H9 (cell line): ENCODE data around the gene ARFGAP2. TPM values are rescaled to one million over a fixed set of nuclear protein-coding genes. Genes with fewer than 3 reads are reported as not detected.

Experiments used
- DNase-seq: peaks from one replicate; pipeline ENCODE4 v3.0.0-alpha.2; 2017
- H2AFZ ChIP-seq: one replicate; pipeline ENCODE4 v1.6.1; 2013; ENCODE audit warnings: mild to moderate bottlenecking, low read length, control low read depth, moderate library complexity
- H2AK5ac ChIP-seq: 2 replicates; pipeline ENCODE4 v1.6.1; 2013; ENCODE audit warnings: low read length, control low read depth, mixed read lengths; ENCODE audit not compliant: insufficient read length
- H2BK120ac ChIP-seq: one replicate; pipeline ENCODE4 v1.6.1; 2013; ENCODE audit warnings: low read depth, mild to moderate bottlenecking, low read length, control low read depth, inconsistent platforms; ENCODE audit not compliant: poor library complexity, severe bottlenecking
- H2BK12ac ChIP-seq: 2 replicates; pipeline ENCODE4 v1.6.1; 2013; ENCODE audit warnings: low read length, control low read depth, mixed read lengths, low read depth; ENCODE audit not compliant: insufficient read length
- H2BK15ac ChIP-seq: 2 replicates; pipeline ENCODE4 v1.6.1; 2013; ENCODE audit warnings: low read depth, low read length, control low read depth
- H2BK20ac ChIP-seq: one replicate; pipeline ENCODE4 v1.6.1; 2013; ENCODE audit warnings: low read depth, mild to moderate bottlenecking, low read length, control low read depth, inconsistent platforms; ENCODE audit not compliant: poor library complexity, severe bottlenecking
- H2BK5ac ChIP-seq: 2 replicates; pipeline ENCODE4 v1.6.1; 2013; ENCODE audit warnings: low read length, control low read depth, mixed read lengths; ENCODE audit not compliant: insufficient read length
- H3K14ac ChIP-seq: 2 replicates; pipeline ENCODE4 v1.6.1; 2013; ENCODE audit warnings: low read length, control low read depth; ENCODE audit not compliant: insufficient read depth
- H3K18ac ChIP-seq: 2 replicates; pipeline ENCODE4 v1.6.1; 2013; ENCODE audit warnings: low read depth, mild to moderate bottlenecking, mixed read lengths, low read length, control low read depth; ENCODE audit not compliant: insufficient read length
- H3K23ac ChIP-seq: 2 replicates; pipeline ENCODE4 v1.6.1; 2013; ENCODE audit warnings: low read length, control low read depth, mixed read lengths, low read depth; ENCODE audit not compliant: insufficient read length
- H3K23me2 ChIP-seq: 2 replicates; pipeline ENCODE4 v1.6.1; 2013; ENCODE audit warnings: low read depth, mild to moderate bottlenecking, mixed read lengths, low read length, control low read depth; ENCODE audit not compliant: insufficient read length, poor library complexity, severe bottlenecking
- H3K27ac ChIP-seq: 2 replicates; pipeline ENCODE4 v1.5.1; 2013; ENCODE audit warnings: low read length, control low read depth, mixed read lengths, low read depth; ENCODE audit not compliant: insufficient read length
- H3K27me3 ChIP-seq: 2 replicates; pipeline ENCODE4 v1.6.1; 2013; ENCODE audit warnings: low read length, control low read depth, inconsistent platforms; ENCODE audit not compliant: insufficient read depth
- H3K4ac ChIP-seq: 2 replicates; pipeline ENCODE4 v1.6.1; 2013; ENCODE audit warnings: low read depth, mild to moderate bottlenecking, control low read depth, inconsistent platforms, low read length, moderate library complexity
- H3K4me1 ChIP-seq: 2 replicates; pipeline ENCODE4 v1.6.1; 2013; ENCODE audit warnings: low read length, control low read depth, inconsistent platforms; ENCODE audit not compliant: insufficient read depth
- H3K4me2 ChIP-seq: 2 replicates; pipeline ENCODE4 v1.6.1; 2013; ENCODE audit warnings: low read length, control low read depth, mixed read lengths; ENCODE audit not compliant: insufficient read length, insufficient read depth
- H3K56ac ChIP-seq: 2 replicates; pipeline ENCODE4 v1.6.1; 2013; ENCODE audit warnings: low read depth, mild to moderate bottlenecking, mixed read lengths, low read length, control low read depth; ENCODE audit not compliant: insufficient read length
- H3K79me1 ChIP-seq: 2 replicates; pipeline ENCODE4 v1.6.1; 2013; ENCODE audit warnings: low read depth, mild to moderate bottlenecking, moderate library complexity, low read length, control low read depth, inconsistent platforms; ENCODE audit not compliant: insufficient read depth, poor library complexity, severe bottlenecking
- H3K79me2 ChIP-seq: 2 replicates; pipeline ENCODE4 v1.6.1; 2013; ENCODE audit warnings: low read length, control low read depth, inconsistent platforms; ENCODE audit not compliant: insufficient read depth
- H3K9ac ChIP-seq: 2 replicates; pipeline ENCODE4 v1.6.1; 2013; ENCODE audit warnings: low read length, control low read depth, mixed read lengths; ENCODE audit not compliant: insufficient read length; ENCODE audit errors: extremely low read depth
- H3K9me3 ChIP-seq: one replicate; pipeline ENCODE4 v1.6.1; 2013; ENCODE audit warnings: low read depth, low read length, inconsistent platforms; ENCODE audit not compliant: control insufficient read depth
- H3T11ph ChIP-seq: one replicate; pipeline ENCODE4 v1.6.1; 2013; ENCODE audit warnings: mild to moderate bottlenecking, low read length, control low read depth, inconsistent platforms
- H4K20me1 ChIP-seq: one replicate; pipeline ENCODE4 v1.6.1; 2013; ENCODE audit not compliant: control insufficient read depth, insufficient read length, insufficient read depth
- H4K5ac ChIP-seq: 2 replicates; pipeline ENCODE4 v1.6.1; 2013; ENCODE audit warnings: low read depth, mild to moderate bottlenecking, mixed read lengths, low read length, control low read depth; ENCODE audit not compliant: insufficient read length
- H4K8ac ChIP-seq: replicated peaks from 2 replicates; pipeline ENCODE4 v1.6.1; 2013; ENCODE audit warnings: low read length, control low read depth, mixed read lengths, low read depth; ENCODE audit not compliant: insufficient read length
- H4K91ac ChIP-seq: 2 replicates; pipeline ENCODE4 v1.6.1; 2013; ENCODE audit warnings: low read depth, mild to moderate bottlenecking, moderate library complexity, mixed read lengths, low read length, control low read depth; ENCODE audit not compliant: insufficient read length
- H3K27ac Mint-ChIP-seq, 3 experiments: 2 replicates in 2 of 3; 3 replicates in 1 of 3; pipeline ENCODE4 v1.8.0; 2020 to 2021; ENCODE audit warnings: mixed read lengths in 3 of 3, mild to moderate bottlenecking in 1 of 3, moderate library complexity in 1 of 3
- H3K27me3 Mint-ChIP-seq: 2 replicates; pipeline ENCODE4 v1.8.0; 2021; ENCODE audit warnings: low read depth, mild to moderate bottlenecking, moderate library complexity, mixed read lengths
- H3K36me3 Mint-ChIP-seq, 3 experiments: 2 replicates in 2 of 3; 3 replicates in 1 of 3; pipeline ENCODE4 v1.8.0; 2020 to 2021; ENCODE audit warnings: low read depth in 3 of 3, mixed read lengths in 3 of 3; ENCODE audit not compliant: insufficient read depth in 1 of 3
- H3K4me1 Mint-ChIP-seq, 2 experiments: 2 replicates each; pipeline ENCODE4 v1.8.0; 2020; ENCODE audit warnings: mixed read lengths in 2 of 2
- H3K4me3 Mint-ChIP-seq, 2 experiments: 2 replicates in 1 of 2; 3 replicates in 1 of 2; pipeline ENCODE4 v1.8.0; 2020 to 2021; ENCODE audit warnings: mild to moderate bottlenecking in 2 of 2, mixed read lengths in 2 of 2, moderate library complexity in 1 of 2
- H3K9me3 Mint-ChIP-seq, 2 experiments: 2 replicates in 1 of 2; 3 replicates in 1 of 2; pipeline ENCODE4 v1.8.0; 2020; ENCODE audit warnings: mild to moderate bottlenecking in 2 of 2, mixed read lengths in 2 of 2, moderate library complexity in 1 of 2
- WGBS: extraction: QIAGEN DNeasy Blood & Tissue Kit; methylation state at CpG from one replicate; pipeline ENCODE4 v1.1.7; 2013; ENCODE audit warnings: missing lambda C conversion rate, low lambda C conversion rate, mixed read lengths; ENCODE audit not compliant: insufficient read length; ENCODE audit errors: extremely low coverage; 5-methylcytosine and 5-hydroxymethylcytosine counted together
- total RNA-seq: library from RNA; stranded (reverse); gene quantifications from 2 replicates; pipeline ENCODE4 v1.2.1, GENCODE V29; 2021
- TF ChIP-seq, protein P1 (sequence below): fragments of 200-600 bp; sonication (generic); conservative IDR thresholded peaks from 3 replicates; pipeline ENCODE4 v1.8.0; 2021; ENCODE audit warnings: antibody characterized with exemption, mild to moderate bottlenecking

ARFGAP2 gene
- total RNA-seq, 1 experiment from 2014 or later = 72.3 TPM

DNA sequence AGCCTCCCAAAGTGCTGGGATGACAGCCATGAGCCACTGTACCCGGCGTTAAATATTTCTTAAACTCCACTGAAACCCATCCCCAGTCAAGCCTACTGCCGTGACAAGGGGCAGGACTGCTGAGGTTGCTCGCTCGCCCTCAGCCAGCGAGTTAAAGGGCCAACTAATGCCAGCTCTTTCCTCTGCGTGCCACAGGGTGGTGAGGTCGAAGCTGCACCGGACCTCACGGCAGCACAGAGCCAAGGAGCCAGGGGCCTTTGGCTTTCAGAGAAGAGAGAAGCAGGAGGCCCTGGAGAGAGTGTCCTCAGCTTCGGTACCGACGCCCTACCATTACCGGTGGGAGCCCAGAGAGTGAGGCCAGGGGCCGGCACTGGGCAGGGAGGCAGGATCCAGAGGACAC is 12.8 kb downstream of the ARFGAP2 start:
- WGBS = no CpG with 5 or more reads among the region's 15 CpGs

More for the DNA sequence above, 12.8 kb downstream of the ARFGAP2 start:
- H2BK5ac ChIP-seq = no peak overlapping the region
- no peak overlapping the region for H4K8ac ChIP-seq
- no peak overlapping the region for H2AK5ac ChIP-seq
- Mint-ChIP-seq H3K36me3 (peaks cover 17 to 51% (median 45%) of the 10 kb centered on the region in 3 experiments), H3K9me3 (no peaks in the 10 kb centered on the region; a peak in 1 of 5 replicates), H3K4me1 (peaks cover 0 to 1% of the 10 kb centered on the region in 2 experiments; a peak in 1 of 4 replicates), H3K4me3 (no peak overlapping the region), H3K27me3 (no peaks in the 10 kb centered on the region; the same call in 1 of the 2 replicates), H3K27ac (no peak overlapping the region)
- H2BK20ac ChIP-seq = no peak overlapping the region
- no peak for DNase-seq
- TF ChIP-seq, protein P1, sequence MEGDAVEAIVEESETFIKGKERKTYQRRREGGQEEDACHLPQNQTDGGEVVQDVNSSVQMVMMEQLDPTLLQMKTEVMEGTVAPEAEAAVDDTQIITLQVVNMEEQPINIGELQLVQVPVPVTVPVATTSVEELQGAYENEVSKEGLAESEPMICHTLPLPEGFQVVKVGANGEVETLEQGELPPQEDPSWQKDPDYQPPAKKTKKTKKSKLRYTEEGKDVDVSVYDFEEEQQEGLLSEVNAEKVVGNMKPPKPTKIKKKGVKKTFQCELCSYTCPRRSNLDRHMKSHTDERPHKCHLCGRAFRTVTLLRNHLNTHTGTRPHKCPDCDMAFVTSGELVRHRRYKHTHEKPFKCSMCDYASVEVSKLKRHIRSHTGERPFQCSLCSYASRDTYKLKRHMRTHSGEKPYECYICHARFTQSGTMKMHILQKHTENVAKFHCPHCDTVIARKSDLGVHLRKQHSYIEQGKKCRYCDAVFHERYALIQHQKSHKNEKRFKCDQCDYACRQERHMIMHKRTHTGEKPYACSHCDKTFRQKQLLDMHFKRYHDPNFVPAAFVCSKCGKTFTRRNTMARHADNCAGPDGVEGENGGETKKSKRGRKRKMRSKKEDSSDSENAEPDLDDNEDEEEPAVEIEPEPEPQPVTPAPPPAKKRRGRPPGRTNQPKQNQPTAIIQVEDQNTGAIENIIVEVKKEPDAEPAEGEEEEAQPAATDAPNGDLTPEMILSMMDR = no peak
- no peaks in the 10 kb centered on the region for H3K9me3 ChIP-seq
- no peaks in the 10 kb centered on the region for H3K4me1 ChIP-seq
- no peak overlapping the region for H3K23ac ChIP-seq
- no peak overlapping the region for H3K9ac ChIP-seq
- no peak overlapping the region for H2BK120ac ChIP-seq
- no peak overlapping the region for H3K4me2 ChIP-seq
- H3T11ph ChIP-seq = no peak overlapping the region
- H3K14ac ChIP-seq = no peak overlapping the region
- no peaks in the 10 kb centered on the region for H3K79me1 ChIP-seq
- no peak overlapping the region for H2BK15ac ChIP-seq
- no peaks in the 10 kb centered on the region for H3K23me2 ChIP-seq
- no peak overlapping the region for H4K91ac ChIP-seq
- H3K56ac ChIP-seq = no peak overlapping the region
- no peaks in the 10 kb centered on the region for H3K27me3 ChIP-seq
- no peak overlapping the region for H3K4ac ChIP-seq
- no peak overlapping the region for H3K27ac ChIP-seq
- no peak overlapping the region for H2AFZ ChIP-seq
- H3K79me2 ChIP-seq = no peaks in the 10 kb centered on the region
- no peaks in the 10 kb centered on the region for H4K20me1 ChIP-seq
- H2BK12ac ChIP-seq = no peak overlapping the region
- H3K18ac ChIP-seq = no peak overlapping the region
- H4K5ac ChIP-seq = no peak overlapping the region
